Upper lobe of left lung (tissue), 6 donors: ENCODE results near the gene FAT2. TPM values are rescaled to one million over a fixed set of nuclear protein-coding genes. Genes with fewer than 3 reads are reported as not detected.

Source experiments
- ATAC-seq, 2 donors: fragments of 200-7000 bp; cut with Tn5 transposase; one replicate each; pipeline ENCODE4 v1.9.1; 2022; ENCODE audit warnings: mild to moderate bottlenecking in 2 of 2, moderate library complexity in 2 of 2; ENCODE audit not compliant: low FRiP score in 2 of 2
- DNase-seq, 2 donors: peaks; one replicate each; pipeline ENCODE4 v3.0.0-alpha.2; 2019 to 2020
- H3K27ac ChIP-seq, 4 donors: fragments of 200-600 bp; sonication (generic); one replicate each; pipeline ENCODE4 v1.5.1; 2016 to 2019
- H3K27me3 ChIP-seq, 4 donors: fragments of 200-600 bp; sonication (generic); one replicate each; pipeline ENCODE4 v1.5.1; 2017 to 2019
- H3K36me3 ChIP-seq, 4 donors: fragments of 200-600 bp; sonication (generic); one replicate each; pipeline ENCODE4 v1.5.1; 2016 to 2019
- H3K4me1 ChIP-seq, 4 donors: fragments of 200-600 bp; sonication (generic); one replicate each; pipeline ENCODE4 v1.5.1; 2018 to 2019
- H3K4me3 ChIP-seq, 4 donors: fragments of 200-600 bp; sonication (generic); one replicate each; pipeline ENCODE4 v1.5.1; 2017 to 2019; ENCODE audit warnings: mild to moderate bottlenecking in 2 of 4, moderate library complexity in 1 of 4
- H3K9me3 ChIP-seq, 4 donors: fragments of 200-600 bp; sonication (generic); one replicate each; pipeline ENCODE4 v1.5.1; 2018 to 2019
- EP300 ChIP-seq, 4 donors: sonication (generic); formaldehyde crosslinking; IDR thresholded peaks; one replicate each; pipeline ENCODE4 v1.5.1; 2017; ENCODE audit warnings: antibody characterized with exemption in 4 of 4, control low read depth in 2 of 4
- POLR2A ChIP-seq, 4 donors: fragments of 450-650 bp; IDR thresholded peaks; one replicate each; pipeline ENCODE4 v1.5.1; 2016 to 2017; ENCODE audit warnings: antibody characterized with exemption in 4 of 4, mild to moderate bottlenecking in 2 of 4
- POLR2AphosphoS5 ChIP-seq, 2 donors: sonication (generic); formaldehyde crosslinking; IDR thresholded peaks; one replicate each; pipeline ENCODE4 v1.5.1; 2017; ENCODE audit warnings: antibody characterized with exemption in 2 of 2
- WGBS, 2 donors: methylation state at CpG; one replicate each; pipeline ENCODE4 v1.1.5; 2017 to 2018; 5-methylcytosine and 5-hydroxymethylcytosine counted together
- total RNA-seq, 6 donors: library from RNA; depleted of rRNA in 4 of 6; stranded (reverse); fragments of >200 nt in 4 of 6; gene quantifications; one replicate each; pipeline versions ENCODE4 v1.1.0 to v1.2.1, GENCODE V29; 2016 to 2021
- TF ChIP-seq, protein P1 (sequence below), 6 experiments: fragments of 450-650 bp in 4 of 6; fragments of 200-600 bp in 2 of 6; sonication (generic) in 2 of 6; IDR thresholded peaks; one replicate each; pipeline ENCODE4 v1.5.1; 2016 to 2019; ENCODE audit warnings: antibody characterized with exemption in 6 of 6
- donor health status: DM: no; HTN: no; CAD: no; lungs with moderate emphysema.
- donor health status: DM: no; HTN: yes; CAD: no; lungs with severe emphysema.

The FAT2 gene
- total RNA-seq, 6 donors from 2014 or later: under 0.01 to 2.3 (median 0.06) TPM; not detected in 1

DNA sequence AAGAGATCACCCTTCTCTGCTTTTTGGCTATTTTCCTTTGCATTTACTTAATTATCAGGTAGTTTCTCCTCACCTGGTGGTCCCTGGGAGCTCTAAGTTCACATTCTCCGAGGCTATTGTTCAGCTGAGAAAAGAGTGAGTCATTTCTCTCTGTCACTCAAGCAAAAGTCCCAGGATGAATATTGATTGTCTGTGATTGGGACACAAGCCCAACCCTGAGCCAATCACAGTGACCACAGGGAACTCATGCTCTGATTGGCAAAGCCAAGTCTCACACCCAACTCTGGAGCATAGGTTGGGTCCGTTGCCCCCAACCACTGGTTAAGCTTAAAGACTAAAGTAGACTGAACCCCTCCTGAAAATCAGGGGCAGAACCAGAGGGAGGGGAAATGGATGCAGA lies 27.8 kb upstream of the FAT2 start:
- Histone ChIP-seq H3K9me3 (no peaks in the 10 kb centered on the region), H3K4me1 (no peaks in the 10 kb centered on the region), H3K27ac (no peak overlapping the region), H3K27me3 (no peaks in the 10 kb centered on the region), H3K4me3 (no peak overlapping the region), H3K36me3 (no peaks in the 10 kb centered on the region)
- 34 to 49% methylated on average over 2 of the region's 2 CpGs for WGBS, 2 donors
- DNase-seq: no peak
- ATAC-seq: no peak
- TF ChIP-seq, protein P1, sequence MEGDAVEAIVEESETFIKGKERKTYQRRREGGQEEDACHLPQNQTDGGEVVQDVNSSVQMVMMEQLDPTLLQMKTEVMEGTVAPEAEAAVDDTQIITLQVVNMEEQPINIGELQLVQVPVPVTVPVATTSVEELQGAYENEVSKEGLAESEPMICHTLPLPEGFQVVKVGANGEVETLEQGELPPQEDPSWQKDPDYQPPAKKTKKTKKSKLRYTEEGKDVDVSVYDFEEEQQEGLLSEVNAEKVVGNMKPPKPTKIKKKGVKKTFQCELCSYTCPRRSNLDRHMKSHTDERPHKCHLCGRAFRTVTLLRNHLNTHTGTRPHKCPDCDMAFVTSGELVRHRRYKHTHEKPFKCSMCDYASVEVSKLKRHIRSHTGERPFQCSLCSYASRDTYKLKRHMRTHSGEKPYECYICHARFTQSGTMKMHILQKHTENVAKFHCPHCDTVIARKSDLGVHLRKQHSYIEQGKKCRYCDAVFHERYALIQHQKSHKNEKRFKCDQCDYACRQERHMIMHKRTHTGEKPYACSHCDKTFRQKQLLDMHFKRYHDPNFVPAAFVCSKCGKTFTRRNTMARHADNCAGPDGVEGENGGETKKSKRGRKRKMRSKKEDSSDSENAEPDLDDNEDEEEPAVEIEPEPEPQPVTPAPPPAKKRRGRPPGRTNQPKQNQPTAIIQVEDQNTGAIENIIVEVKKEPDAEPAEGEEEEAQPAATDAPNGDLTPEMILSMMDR (IDR thresholded peaks at IDR 0.05): no peak
- TF ChIP-seq POLR2AphosphoS5 (IDR thresholded peaks at IDR 0.05): no peak
- TF ChIP-seq EP300 (IDR thresholded peaks at IDR 0.05): no peak
- TF ChIP-seq POLR2A (IDR thresholded peaks at IDR 0.05): no peak

DNA sequence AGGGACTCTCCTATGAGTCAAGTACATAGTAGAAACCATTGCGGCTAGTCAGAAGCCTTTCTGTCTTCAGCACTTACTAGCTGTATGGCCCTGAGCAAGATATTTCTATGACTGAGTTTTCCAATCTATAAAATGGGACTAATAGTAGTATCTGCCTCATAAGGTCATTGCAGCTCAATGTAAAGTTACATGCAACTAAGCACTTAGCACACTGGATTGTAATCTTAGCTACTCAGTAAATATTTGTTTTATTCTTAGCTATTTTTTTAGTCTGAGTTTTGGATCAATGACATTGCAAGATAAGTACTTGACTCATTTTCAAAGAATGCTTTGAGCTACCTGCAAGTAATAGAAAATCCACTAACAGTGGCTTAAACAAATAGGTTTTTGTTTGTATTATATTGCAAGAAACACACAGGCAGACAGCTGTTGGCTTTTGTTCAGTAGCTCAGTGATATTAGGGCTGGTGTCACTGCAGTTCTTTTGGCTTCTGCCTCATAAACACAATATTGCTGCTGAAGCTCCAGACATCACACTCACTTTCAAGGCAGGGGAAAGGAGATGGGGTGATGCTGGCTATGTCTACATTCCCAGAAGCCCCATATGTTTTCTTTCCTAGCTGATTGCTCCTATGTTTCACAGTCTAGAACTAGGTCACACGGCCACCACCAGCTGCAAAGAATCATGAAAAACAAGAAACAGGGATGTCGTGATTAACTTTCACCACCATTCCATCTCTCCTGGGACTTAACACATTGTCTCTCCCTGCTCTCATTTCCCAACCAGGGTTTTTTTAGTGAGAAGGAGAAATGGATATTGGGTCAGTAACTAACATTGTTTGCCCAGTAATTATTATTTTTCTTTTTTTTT lies 26.9 kb upstream of the FAT2 start:
- H3K9me3 ChIP-seq: no peaks in the 10 kb centered on the region
- H3K36me3 ChIP-seq: no peaks in the 10 kb centered on the region
- no peak for DNase-seq
- H3K27me3 ChIP-seq: no peaks in the 10 kb centered on the region
- H3K27ac ChIP-seq: no peak overlapping the region
- no peaks in the 10 kb centered on the region for H3K4me1 ChIP-seq
- H3K4me3 ChIP-seq: no peak overlapping the region
- WGBS, 2 donors: 72 to 79% methylated on average over 3 of the region's 3 CpGs
- no peak for ATAC-seq
- TF ChIP-seq EP300 (IDR thresholded peaks at IDR 0.05) (no peak), POLR2A (IDR thresholded peaks at IDR 0.05) (no peak), POLR2AphosphoS5 (IDR thresholded peaks at IDR 0.05) (no peak)
- TF ChIP-seq, protein P1 (IDR thresholded peaks at IDR 0.05): no peak

DNA sequence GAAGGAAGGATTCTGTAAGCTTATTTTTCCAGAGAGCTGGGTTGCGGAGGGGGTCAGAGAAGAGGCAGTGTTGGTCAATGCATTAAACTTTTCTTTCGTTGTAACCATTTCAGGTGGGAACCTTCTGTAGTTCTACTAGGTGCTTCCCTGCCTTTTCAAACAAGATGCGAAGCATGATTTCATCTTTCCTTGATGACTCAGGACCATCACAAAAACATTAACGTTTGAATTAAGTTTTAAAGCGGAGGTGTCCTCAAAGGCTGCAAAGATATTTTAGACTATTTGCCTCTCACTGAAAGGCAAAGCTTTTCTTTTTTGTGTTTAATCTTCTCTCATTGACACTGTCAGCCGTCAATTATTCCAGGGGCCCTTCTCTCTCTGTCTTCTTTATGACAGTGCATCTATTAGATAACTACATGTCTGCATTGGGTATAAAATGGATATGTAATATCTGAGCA lies 26.3 kb upstream of the FAT2 start:
- no peak overlapping the region for H3K27ac ChIP-seq
- no peaks in the 10 kb centered on the region for H3K4me1 ChIP-seq
- H3K36me3 ChIP-seq: no peaks in the 10 kb centered on the region
- H3K27me3 ChIP-seq: no peaks in the 10 kb centered on the region
- no peak overlapping the region for H3K4me3 ChIP-seq
- WGBS, 2 donors: 88% methylated on average over 6 of the region's 6 CpGs
- TF ChIP-seq POLR2A (IDR thresholded peaks at IDR 0.05): no peak
- TF ChIP-seq EP300 (IDR thresholded peaks at IDR 0.05): no peak
- no peak for TF ChIP-seq POLR2AphosphoS5 (IDR thresholded peaks at IDR 0.05)
- TF ChIP-seq, protein P1 (IDR thresholded peaks at IDR 0.05): no peak
- DNase-seq (no peak), ATAC-seq (no peak)
- no peaks in the 10 kb centered on the region for H3K9me3 ChIP-seq

DNA sequence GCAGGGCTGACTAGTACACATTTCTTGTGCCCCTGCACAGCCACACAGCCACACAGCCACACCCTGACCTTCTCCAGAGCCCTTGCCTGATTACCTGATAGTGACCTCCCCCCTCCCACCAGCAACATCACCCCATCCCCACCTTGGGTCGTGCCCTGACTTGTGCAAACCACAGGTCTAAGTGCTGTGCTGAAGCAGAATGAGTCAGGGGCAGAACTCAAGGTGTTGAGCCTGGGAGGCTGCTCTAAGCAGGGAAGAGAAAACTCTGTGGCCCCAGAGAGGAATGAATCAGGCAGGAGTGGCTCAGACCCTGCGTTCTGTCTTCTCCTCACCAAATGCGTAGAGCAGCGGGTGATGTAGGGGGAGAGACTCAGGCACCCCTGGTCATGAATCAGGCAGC lies 24.3 kb upstream of the FAT2 start:
- ATAC-seq (no peak), DNase-seq (no peak)
- WGBS, 2 donors: 64 to 70% methylated on average over 4 of the region's 4 CpGs
- Histone ChIP-seq H3K27me3 (no peaks in the 10 kb centered on the region), H3K4me1 (no peaks in the 10 kb centered on the region), H3K4me3 (no peak overlapping the region), H3K27ac (no peak overlapping the region), H3K9me3 (no peaks in the 10 kb centered on the region), H3K36me3 (no peaks in the 10 kb centered on the region)
- TF ChIP-seq EP300 (IDR thresholded peaks at IDR 0.05): no peak

DNA sequence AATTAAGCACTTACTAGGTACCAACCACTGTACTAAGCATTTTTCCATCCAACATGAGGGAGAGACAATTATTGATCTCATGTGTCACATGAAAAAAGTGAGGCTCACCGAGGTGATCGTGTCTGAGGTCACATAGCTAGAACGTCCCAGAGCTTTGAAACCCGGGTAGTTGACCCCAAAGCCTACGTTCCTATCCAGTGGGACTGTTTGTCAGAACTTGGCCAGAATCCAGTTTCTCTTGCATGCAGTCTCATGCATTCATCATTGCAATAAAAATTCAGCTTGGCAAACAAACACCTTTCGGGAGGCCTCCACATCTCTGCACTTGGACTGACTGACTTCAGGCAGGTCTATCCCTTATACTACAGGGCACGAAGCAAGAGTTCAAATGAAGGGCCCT lies 23.4 kb upstream of the FAT2 start:
- Histone ChIP-seq H3K27me3 (no peaks in the 10 kb centered on the region), H3K4me1 (no peaks in the 10 kb centered on the region), H3K9me3 (no peaks in the 10 kb centered on the region), H3K27ac (no peak overlapping the region), H3K36me3 (no peaks in the 10 kb centered on the region), H3K4me3 (no peak overlapping the region)
- TF ChIP-seq EP300 (IDR thresholded peaks at IDR 0.05) (no peak), POLR2AphosphoS5 (IDR thresholded peaks at IDR 0.05) (no peak), POLR2A (IDR thresholded peaks at IDR 0.05) (no peak)
- TF ChIP-seq, protein P1 (IDR thresholded peaks at IDR 0.05): no peak
- ATAC-seq (no peak), DNase-seq (no peak)
- 84 to 87% methylated on average over 6 to 7 of the region's 7 CpGs for WGBS, 2 donors
